Mammary epithelial cell (primary cell): ENCODE data around the gene STK26.

Experiments used
- CTCF ChIP-seq, 2 donors: IDR thresholded peaks in 1 of 2; conservative IDR thresholded peaks in 1 of 2; 2 replicates each; pipeline ENCODE4 v1.5.1; 2011 to 2012; ENCODE audit warnings: inconsistent platforms in 2 of 2, low read length in 2 of 2, mild to moderate bottlenecking in 2 of 2, control low read depth in 1 of 2, low read depth in 1 of 2; ENCODE audit not compliant: insufficient read depth in 1 of 2; ENCODE audit errors: extremely low read depth in 1 of 2
- EZH2 ChIP-seq: IDR thresholded peaks from 2 replicates; pipeline ENCODE4 v1.6.1; 2012; ENCODE audit warnings: low read length, inconsistent platforms, borderline replicate concordance

GRCh38 chrX:132045456-132045855 lies 22.4 kb downstream of the STK26 start:
- TF ChIP-seq CTCF (conservative IDR thresholded peaks at IDR 0.05 in 1 of 2, IDR thresholded peaks at IDR 0.05 in 1 of 2; ENCODE audit: extremely low read depth in 1 of 2, insufficient read depth in 1 of 2, low read depth in 1 of 2, low read length in 2 of 2) = no peak
- TF ChIP-seq EZH2 = no peak
